Mucosa of descending colon (tissue), 3 donors: ENCODE results near the gene GTPBP6. TPM values are rescaled to one million over a fixed set of nuclear protein-coding genes. Genes with fewer than 3 reads are reported as not detected.
"Not testable (repeated sequence)": the region's sequence is repeated elsewhere in the genome, so short reads cannot be mapped to it uniquely, and the experiment has no call there.

Experiments
- ATAC-seq: fragments of 200-7000 bp; cut with Tn5 transposase; one replicate; pipeline ENCODE4 v1.9.1; 2020; ENCODE audit warnings: mild to moderate bottlenecking, moderate library complexity
- DNase-seq, 3 donors: peaks; one replicate each; pipeline ENCODE4 v3.0.0-alpha.2; 2020
- H3K36me3 ChIP-seq: fragments of 200-600 bp; one replicate; pipeline ENCODE4 v1.8.0; 2021; ENCODE audit warnings: low read depth, mild to moderate bottlenecking
- H3K4me1 ChIP-seq: fragments of 200-600 bp; one replicate; pipeline ENCODE4 v1.8.0; 2021; ENCODE audit warnings: low read depth, mild to moderate bottlenecking
- H3K4me3 ChIP-seq: fragments of 200-600 bp; one replicate; pipeline ENCODE4 v1.8.0; 2021; ENCODE audit warnings: mild to moderate bottlenecking
- H3K9me3 ChIP-seq: fragments of 200-600 bp; one replicate; pipeline ENCODE4 v1.8.0; 2021; ENCODE audit warnings: mild to moderate bottlenecking
- CTCF ChIP-seq: fragments of 200-600 bp; IDR thresholded peaks from one replicate; pipeline ENCODE4 v1.8.0; 2022; ENCODE audit warnings: antibody characterized with exemption, mild to moderate bottlenecking
- intact Hi-C, 2 donors: fragments of 100-400 bp; cut with DNase I in 1 of 2; cut with micrococcal nuclease in 1 of 2; formaldehyde crosslinking; loops; one replicate each; pipeline versions ENCODE4 v1.11.0 to v1.11.1; 2022; cut with DNase I, micrococcal nuclease
- total RNA-seq, 3 donors: library from RNA; stranded (reverse); fragmentation: NEBNext Ultra II Directional in 2 of 3; extraction: Animal tissue kit (Norgen Biotek cat#: 25700) in 2 of 3; gene quantifications; one replicate each; pipeline versions ENCODE4 v1.2.1 to v1.2.4, GENCODE V29; 2021 to 2023
- donor health status: DM: no; HTN: no; CAD: no; lungs with moderate emphysema.
- donor health status: DM: no; HTN: no; CAD: no.
- donor health status: DM: no; HTN: yes; CAD: no.

The GTPBP6 gene
- total RNA-seq, 3 donors from 2014 or later = 49.8 to 55.8 (median 54.1) TPM

GRCh38 chrX:281166-281999 is 37.2 kb downstream of the GTPBP6 start, which contains the start of gene PLCXD1:
Gene PLCXD1, plus strand, starts transcription at chrX:281381. Its CDS starts 2,807 bp downstream, at chrX:284188.
- no peaks in the 10 kb centered on the region for H3K4me1 ChIP-seq
- peak; percentile 6 for ATAC-seq
- peak; percentile 23 to 55 (median 47) for DNase-seq
- no peaks in the 10 kb centered on the region for H3K9me3 ChIP-seq
- intact Hi-C loops = no loop called here
- TF ChIP-seq CTCF = no peak
- no peak within 1 kb of the TSS for H3K4me3 ChIP-seq
- H3K36me3 ChIP-seq = no peaks in the 10 kb centered on the region

- intact Hi-C loops, DNase-seq, H3K9me3 ChIP-seq, H3K4me3 ChIP-seq, ATAC-seq, H3K36me3 ChIP-seq, H3K4me1 ChIP-seq: not testable (repeated sequence)
These were observed 37.9 kb downstream of the GTPBP6 start for GRCh38 chrX:280722-281121.

GRCh38 chrX:279757-280604 is 38.6 kb downstream of the GTPBP6 start:
- intact Hi-C loops, H3K36me3 ChIP-seq, H3K4me1 ChIP-seq, H3K4me3 ChIP-seq, H3K9me3 ChIP-seq, ATAC-seq: not testable (repeated sequence)
- DNase-seq = peak in 2 of 3 donors; percentile 16 to 50

- no peak for TF ChIP-seq CTCF
- peak; percentile 58 for ATAC-seq
- H3K9me3 ChIP-seq = no peaks in the 10 kb centered on the region
- intact Hi-C loops = no loop called here
- peaks cover 7% of the 10 kb centered on the region for H3K4me1 ChIP-seq
- peak; percentile 28 to 63 (median 62) for DNase-seq
- peak overlapping the region; percentile 54 for H3K4me3 ChIP-seq
- H3K36me3 ChIP-seq = no peaks in the 10 kb centered on the region
These were observed 41.9 kb downstream of the GTPBP6 start for GRCh38 chrX:276581-277201.

GRCh38 chrX:275967-276580 is 42.5 kb downstream of the GTPBP6 start:
- no peak for TF ChIP-seq CTCF
- H3K4me1 ChIP-seq = peaks cover 7% of the 10 kb centered on the region
- peak; percentile 95 for ATAC-seq
- intact Hi-C loops = no loop called here
- no peaks in the 10 kb centered on the region for H3K36me3 ChIP-seq
- peak; percentile 85 to 89 (median 88) for DNase-seq
- peak overlapping the region; percentile 54 for H3K4me3 ChIP-seq
- no peaks in the 10 kb centered on the region for H3K9me3 ChIP-seq

- ATAC-seq = peak; percentile 19
- H3K4me1 ChIP-seq = peaks cover 7% of the 10 kb centered on the region
- intact Hi-C loops = no loop called here
- no peaks in the 10 kb centered on the region for H3K9me3 ChIP-seq
- peak in 2 of 3 donors; percentile 10 to 59 for DNase-seq
- H3K36me3 ChIP-seq = no peaks in the 10 kb centered on the region
- no peak for TF ChIP-seq CTCF
- H3K4me3 ChIP-seq = no peak overlapping the region
These were observed 43.1 kb downstream of the GTPBP6 start for GRCh38 chrX:275476-275966.
